Pancreas (tissue), 10 donors: ENCODE measurements around the gene INCENP. TPM values are rescaled to one million over a fixed set of nuclear protein-coding genes. Genes with fewer than 3 reads are reported as not detected.
A peak's percentile ranks its signal among the peaks of the same experiment; 100 is the strongest.

Experiments used
- ATAC-seq, 4 donors: fragments of 200-7000 bp; cut with Tn5 transposase; one replicate each; pipeline versions ENCODE4 v1.8.0 to v1.9.1; 2020; ENCODE audit warnings: mild to moderate bottlenecking in 4 of 4, moderate library complexity in 4 of 4
- DNase-seq, 6 donors: peaks; one replicate each; pipeline ENCODE4 v3.0.0-alpha.2; 2020
- FAIRE-seq: peaks from 2 replicates; lab custom pipeline; 2012; peaks lifted over from hg19 to GRCh38; lab: Jason Lieb, UNC
- H3K27ac ChIP-seq, 4 donors: fragments of 200-600 bp; sonication (generic); 1 replicate in 3 of 4; 2 replicates in 1 of 4; pipeline versions ENCODE4 v1.5.0 to v1.8.0; 2020
- H3K27me3 ChIP-seq, 4 donors: fragments of 200-600 bp; one replicate each; pipeline ENCODE4 v1.8.0; 2021
- H3K36me3 ChIP-seq, 3 donors: fragments of 200-600 bp; sonication (generic) in 1 of 3; one replicate each; pipeline versions ENCODE4 v1.5.0 to v1.8.0; 2020 to 2021
- H3K4me1 ChIP-seq, 3 donors: fragments of 200-600 bp; one replicate each; pipeline ENCODE4 v1.8.0; 2021
- H3K4me3 ChIP-seq, 4 donors: fragments of 200-600 bp; sonication (generic) in 2 of 4; one replicate each; pipeline versions ENCODE4 v1.5.0 to v1.8.0; 2020 to 2021
- H3K9me3 ChIP-seq, 4 donors: fragments of 200-600 bp; one replicate each; pipeline ENCODE4 v1.8.0; 2021
- WGBS, 2 donors: extraction: QIAGEN DNeasy Blood & Tissue Kit; methylation state at CpG; one replicate each; pipeline ENCODE4 v1.1.7; 2013; 5-methylcytosine and 5-hydroxymethylcytosine counted together
- intact Hi-C, 3 donors: fragments of 100-400 bp; cut with DNase I; formaldehyde crosslinking; loops; one replicate each; pipeline versions ENCODE4 v1.11.1 to v1.14.2; 2022
- polyA plus RNA-seq, 2 donors: library from polyadenylated mRNA; stranded (reverse); fragments of 200-250 nt; gene quantifications; one replicate each; pipeline ENCODE4 v1.2.3, GENCODE V29; 2013
- total RNA-seq, 6 donors: library from RNA; stranded (reverse); fragmentation: NEBNext Ultra II Directional in 4 of 6; extraction: Animal tissue kit (Norgen Biotek cat#: 25700) in 4 of 6; gene quantifications; one replicate each; pipeline versions ENCODE4 v1.2.1 to v1.2.4, GENCODE V29; 2021 to 2023
- TF ChIP-seq, protein P1 (sequence below), 4 donors: fragments of 200-600 bp; sonication (generic) in 3 of 4; IDR thresholded peaks; one replicate each; pipeline versions ENCODE4 v1.5.0 to v1.8.0; 2021; ENCODE audit warnings: antibody characterized with exemption in 4 of 4
- donor health status: healthy with polysubstance abuse.
- donor health status: DM: no; HTN: no; CAD: no; lungs with moderate emphysema.
- donor health status: DM: no; HTN: no; CAD: no.
- donor health status: control.
- donor health status: control.
- donor health status: Bipolar disorder and iron deficiency.
- donor health status: DM: yes; HTN: yes; CAD: no.
- donor health status: DM: no; HTN: no; CAD: no.
- donor health status: DM: no; HTN: no; CAD: no.
- donor health status: DM: yes; HTN: yes; CAD: no.

INCENP gene
- total and polyA plus RNA-seq, 8 donors, result 3.7 to 15.0 (median 7.0) TPM

DNA sequence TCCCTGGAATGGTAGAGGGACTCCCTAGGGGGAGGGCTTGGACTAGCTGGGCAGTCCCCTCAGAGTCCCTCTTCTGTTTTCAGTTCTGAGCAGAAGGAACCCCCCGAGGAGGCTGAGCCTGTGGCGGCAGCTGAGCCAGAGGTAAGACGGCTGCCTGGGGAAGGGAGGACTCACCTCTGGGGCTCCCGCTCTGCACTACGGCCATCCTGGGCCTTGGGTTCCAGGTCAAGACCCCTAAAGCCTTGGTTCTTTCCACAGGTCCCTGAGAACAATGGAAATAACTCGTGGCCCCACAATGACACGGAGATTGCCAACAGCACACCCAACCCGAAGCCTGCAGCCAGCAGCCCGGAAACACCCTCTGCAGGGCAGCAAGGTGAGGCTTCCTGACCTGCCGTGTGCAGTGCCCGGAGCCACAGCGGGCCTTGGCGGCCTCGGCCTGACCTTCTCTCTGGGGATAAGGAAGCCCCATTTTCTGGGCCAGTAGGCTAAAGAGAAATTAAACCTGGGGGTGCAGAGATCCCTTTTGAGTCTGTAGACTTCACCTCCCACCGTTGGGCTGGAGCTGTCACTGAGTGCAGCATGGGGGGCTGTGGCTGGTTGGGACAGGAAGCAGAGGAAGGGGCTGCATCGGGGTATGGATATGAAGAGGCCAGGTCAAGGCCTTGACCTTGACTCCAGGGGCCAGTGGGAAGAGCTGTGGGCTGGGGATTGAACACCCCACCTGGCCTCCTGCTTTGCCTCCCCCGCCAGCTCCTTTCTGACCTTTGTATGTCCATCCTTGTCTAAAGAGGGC is 15.0 kb downstream of the INCENP start:
- TF ChIP-seq, protein P1, sequence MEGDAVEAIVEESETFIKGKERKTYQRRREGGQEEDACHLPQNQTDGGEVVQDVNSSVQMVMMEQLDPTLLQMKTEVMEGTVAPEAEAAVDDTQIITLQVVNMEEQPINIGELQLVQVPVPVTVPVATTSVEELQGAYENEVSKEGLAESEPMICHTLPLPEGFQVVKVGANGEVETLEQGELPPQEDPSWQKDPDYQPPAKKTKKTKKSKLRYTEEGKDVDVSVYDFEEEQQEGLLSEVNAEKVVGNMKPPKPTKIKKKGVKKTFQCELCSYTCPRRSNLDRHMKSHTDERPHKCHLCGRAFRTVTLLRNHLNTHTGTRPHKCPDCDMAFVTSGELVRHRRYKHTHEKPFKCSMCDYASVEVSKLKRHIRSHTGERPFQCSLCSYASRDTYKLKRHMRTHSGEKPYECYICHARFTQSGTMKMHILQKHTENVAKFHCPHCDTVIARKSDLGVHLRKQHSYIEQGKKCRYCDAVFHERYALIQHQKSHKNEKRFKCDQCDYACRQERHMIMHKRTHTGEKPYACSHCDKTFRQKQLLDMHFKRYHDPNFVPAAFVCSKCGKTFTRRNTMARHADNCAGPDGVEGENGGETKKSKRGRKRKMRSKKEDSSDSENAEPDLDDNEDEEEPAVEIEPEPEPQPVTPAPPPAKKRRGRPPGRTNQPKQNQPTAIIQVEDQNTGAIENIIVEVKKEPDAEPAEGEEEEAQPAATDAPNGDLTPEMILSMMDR (IDR thresholded peaks at IDR 0.05), result no peak
- peak in 1 of 6 donors; percentile 36 for DNase-seq
- H3K4me3 ChIP-seq, result no peak overlapping the region
- no peak for ATAC-seq
- no peak for FAIRE-seq
- no peaks in the 10 kb centered on the region for H3K9me3 ChIP-seq
- no peak overlapping the region for H3K27ac ChIP-seq
- H3K27me3 ChIP-seq, result no peaks in the 10 kb centered on the region
- H3K36me3 ChIP-seq, result peaks cover 0 to 14% (median 4%) of the 10 kb centered on the region in 3 donors
- 88 to 92% methylated on average over 17 of the region's 17 CpGs for WGBS, 2 donors
- intact Hi-C loops, result no loop called here
- no peaks in the 10 kb centered on the region for H3K4me1 ChIP-seq

DNA sequence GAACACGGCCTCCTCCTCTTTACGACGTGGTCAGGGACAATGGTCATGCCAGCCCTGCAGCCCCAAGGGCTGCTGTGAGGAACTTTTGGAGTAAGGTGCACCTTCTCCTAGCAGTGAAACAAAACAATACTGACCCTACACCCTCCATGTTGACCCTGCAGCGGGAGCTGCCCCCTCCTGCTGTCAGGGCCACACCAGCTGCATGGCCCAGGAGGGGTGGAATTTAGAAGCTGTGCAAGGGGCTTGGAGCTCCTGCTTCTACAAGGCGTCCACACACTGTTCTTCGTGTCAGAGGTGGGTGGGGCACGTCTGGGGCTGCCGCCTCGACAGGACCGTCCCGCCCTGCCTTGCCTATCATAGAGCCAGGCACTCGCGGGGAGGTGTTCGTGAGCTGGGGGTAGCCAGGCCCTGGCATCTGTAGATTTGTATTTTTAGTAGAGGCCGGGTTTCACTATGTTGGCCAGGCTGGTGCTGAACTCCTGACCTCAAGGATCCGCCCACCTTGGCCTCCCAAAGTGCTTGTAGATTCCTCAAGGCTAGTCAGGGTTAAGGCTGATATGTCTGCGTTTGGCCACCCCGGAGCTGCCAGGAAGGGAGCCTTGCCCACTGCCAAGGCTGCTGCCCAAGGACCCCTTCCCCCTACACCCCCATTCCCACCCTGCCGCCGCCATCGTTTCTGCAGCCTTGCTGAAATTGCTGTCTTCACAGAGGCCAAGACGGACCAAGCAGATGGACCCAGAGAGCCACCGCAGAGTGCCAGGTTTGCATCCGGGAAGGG is 15.9 kb downstream of the INCENP start:
- TF ChIP-seq, protein P1 (IDR thresholded peaks at IDR 0.05), result no peak
- Histone ChIP-seq H3K27me3 (no peaks in the 10 kb centered on the region), H3K36me3 (peaks cover 0 to 14% (median 4%) of the 10 kb centered on the region in 3 donors), H3K4me3 (no peak overlapping the region), H3K4me1 (no peaks in the 10 kb centered on the region), H3K9me3 (no peaks in the 10 kb centered on the region), H3K27ac (no peak overlapping the region)
- 92 to 94% methylated on average over 24 of the region's 24 CpGs for WGBS, 2 donors
- intact Hi-C loops, result no loop called here
- FAIRE-seq (no peak), DNase-seq (peak in 1 of 6 donors; percentile 47), ATAC-seq (no peak)

DNA sequence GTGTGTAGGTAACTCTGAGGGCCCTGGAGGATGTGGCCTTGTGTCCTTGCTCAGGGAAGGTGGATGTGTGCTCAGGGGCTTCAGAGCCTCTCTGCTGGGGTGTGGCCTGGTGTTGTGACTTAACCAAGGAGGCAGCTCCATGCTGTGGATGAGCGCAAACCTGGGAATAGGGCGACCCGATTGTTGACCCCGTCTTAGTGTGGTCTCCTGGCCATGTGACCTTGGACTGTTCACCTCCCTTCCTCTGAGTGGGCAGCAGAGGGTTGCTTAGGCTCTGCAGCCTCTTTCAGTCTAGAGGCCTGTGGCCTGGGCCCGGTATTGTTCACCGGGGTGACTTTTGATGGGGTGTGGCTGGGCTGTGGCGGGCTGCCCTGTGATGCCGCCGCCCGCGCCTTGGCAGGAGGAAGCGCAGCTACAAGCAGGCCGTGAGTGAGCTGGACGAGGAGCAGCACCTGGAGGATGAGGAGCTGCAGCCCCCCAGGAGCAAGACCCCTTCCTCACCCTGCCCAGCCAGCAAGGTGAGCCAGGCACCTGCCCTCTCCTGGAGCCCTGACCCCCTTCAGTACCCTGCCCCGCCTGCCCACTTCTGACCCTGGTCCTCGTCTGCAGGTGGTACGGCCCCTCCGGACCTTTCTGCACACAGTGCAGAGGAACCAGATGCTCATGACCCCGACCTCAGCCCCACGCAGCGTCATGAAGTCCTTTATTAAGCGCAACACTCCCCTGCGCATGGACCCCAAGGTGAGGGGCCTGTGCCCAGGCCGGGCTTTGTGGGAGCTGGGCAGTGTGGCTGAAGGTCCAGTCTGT is 16.7 kb downstream of the INCENP start:
- intact Hi-C loops, result no loop called here
- TF ChIP-seq, protein P1 (IDR thresholded peaks at IDR 0.05), result no peak
- H3K4me3 ChIP-seq, result no peak overlapping the region
- peaks cover 0 to 14% (median 4%) of the 10 kb centered on the region in 3 donors for H3K36me3 ChIP-seq
- no peaks in the 10 kb centered on the region for H3K9me3 ChIP-seq
- ATAC-seq, result no peak
- H3K4me1 ChIP-seq, result no peaks in the 10 kb centered on the region
- 94 to 95% methylated on average over 19 to 24 of the region's 24 CpGs for WGBS, 2 donors
- H3K27me3 ChIP-seq, result no peaks in the 10 kb centered on the region
- no peak overlapping the region for H3K27ac ChIP-seq
- no peak for FAIRE-seq
- DNase-seq, result peak in 1 of 6 donors; percentile 43

DNA sequence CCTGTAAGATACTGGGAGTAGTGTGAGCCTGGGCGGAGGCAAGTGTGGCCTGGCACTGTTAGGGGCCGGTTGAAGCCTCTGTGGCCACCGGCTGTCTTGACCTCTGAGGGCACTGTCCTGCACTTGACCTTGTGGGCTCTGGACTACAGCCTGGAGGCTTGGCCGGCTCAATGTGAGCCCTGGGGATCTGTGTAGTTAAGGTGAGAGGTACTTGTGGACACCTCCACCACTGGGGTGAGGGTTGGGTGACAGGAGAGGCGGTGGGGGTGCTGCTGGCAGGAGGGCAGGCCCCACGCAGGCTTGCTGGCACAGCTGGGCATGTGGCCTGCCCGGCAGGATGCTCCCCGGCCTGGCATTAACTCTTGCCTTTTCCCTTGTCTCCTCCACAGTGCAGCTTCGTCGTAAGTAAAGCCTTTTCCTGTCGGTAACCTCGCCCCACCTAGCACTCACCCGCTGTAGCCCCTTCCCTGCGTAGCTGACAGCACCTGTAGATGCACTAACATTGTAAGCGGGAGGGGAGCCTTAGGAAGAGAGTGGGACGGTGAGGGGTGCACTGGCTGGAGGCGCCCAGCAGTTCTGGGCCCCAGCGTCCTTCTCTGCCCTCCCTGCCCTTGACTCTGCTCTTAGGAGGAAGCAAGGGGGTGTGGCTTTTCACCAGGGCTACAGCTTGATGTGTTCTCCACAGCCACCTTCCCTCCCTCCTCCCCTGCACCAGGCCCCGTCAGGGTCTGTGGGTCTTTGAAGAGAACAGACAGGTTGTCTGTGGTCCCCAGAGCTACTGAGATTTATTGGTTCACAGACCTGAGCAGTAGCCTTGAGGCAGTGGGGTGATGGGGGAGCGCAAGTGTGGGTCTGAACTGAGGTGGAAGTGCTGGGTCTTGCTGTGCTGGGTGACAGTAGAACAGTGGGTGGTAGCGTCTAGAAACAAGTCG is 17.6 kb downstream of the INCENP start:
- Histone ChIP-seq H3K4me3 (no peak overlapping the region), H3K9me3 (no peaks in the 10 kb centered on the region), H3K27ac (no peak overlapping the region), H3K36me3 (peaks cover 0 to 14% (median 4%) of the 10 kb centered on the region in 3 donors), H3K27me3 (no peaks in the 10 kb centered on the region), H3K4me1 (no peaks in the 10 kb centered on the region)
- FAIRE-seq (no peak), DNase-seq (no peak), ATAC-seq (no peak)
- intact Hi-C loops, result no loop called here
- TF ChIP-seq, protein P1 (IDR thresholded peaks at IDR 0.05), result no peak
- WGBS, 2 donors, result 88 to 94% methylated on average over 22 of the region's 22 CpGs
